Left lung (tissue), 10 donors: ENCODE measurements around the gene CFAP58. TPM values are rescaled to one million over a fixed set of nuclear protein-coding genes. Genes with fewer than 3 reads are reported as not detected.

Experiments
- ATAC-seq: fragments of 200-7000 bp; cut with Tn5 transposase; one replicate; pipeline ENCODE4 v1.9.1; 2020; ENCODE audit warnings: moderate library complexity
- DNase-seq, 4 donors: peaks; one replicate each; pipeline ENCODE4 v3.0.0-alpha.2; 2013 to 2020
- H3K27ac ChIP-seq, 2 donors: fragments of 200-600 bp; sonication (generic) in 1 of 2; one replicate each; pipeline versions ENCODE4 v1.5.0 to v1.8.0; 2020 to 2021
- H3K27me3 ChIP-seq, 2 donors: fragments of 200-600 bp; sonication (generic) in 1 of 2; one replicate each; pipeline versions ENCODE4 v1.5.0 to v1.8.0; 2020 to 2021
- H3K36me3 ChIP-seq, 2 donors: fragments of 200-600 bp; sonication (generic) in 1 of 2; one replicate each; pipeline versions ENCODE4 v1.5.0 to v1.8.0; 2020 to 2021
- H3K4me1 ChIP-seq, 2 donors: fragments of 200-600 bp; one replicate each; pipeline ENCODE4 v1.8.0; 2021
- H3K4me3 ChIP-seq, 2 donors: fragments of 200-600 bp; sonication (generic) in 1 of 2; one replicate each; pipeline versions ENCODE4 v1.5.0 to v1.8.0; 2020 to 2021; ENCODE audit warnings: mild to moderate bottlenecking in 1 of 2
- H3K9me3 ChIP-seq, 2 donors: fragments of 200-600 bp; sonication (generic) in 1 of 2; one replicate each; pipeline versions ENCODE4 v1.5.0 to v1.8.0; 2020 to 2021
- intact Hi-C, 2 donors: fragments of 100-400 bp; cut with DNase I; formaldehyde crosslinking; loops; one replicate each; pipeline versions ENCODE4 v1.11.2 to v1.14.2; 2022
- polyA plus RNA-seq, 6 donors: library from polyadenylated mRNA; unstranded; fragments of 120-200 nt; gene quantifications; one replicate each; pipeline ENCODE4 v1.2.1, GENCODE V29; 2013; ENCODE audit not compliant: insufficient read length in 6 of 6
- total RNA-seq, 2 donors: library from RNA; stranded (reverse); fragmentation: NEBNext Ultra II Directional; extraction: Animal tissue kit (Norgen Biotek cat#: 25700); gene quantifications; one replicate each; pipeline ENCODE4 v1.2.1, GENCODE V29; 2021
- TF ChIP-seq, protein P1 (sequence below), 2 donors: fragments of 200-600 bp; sonication (generic) in 1 of 2; IDR thresholded peaks; one replicate each; pipeline versions ENCODE4 v1.5.0 to v1.8.0; 2021; ENCODE audit warnings: antibody characterized with exemption in 2 of 2
- donor health status: DM: no; HTN: yes; CAD: no.
- donor health status: DM: no; HTN: no; CAD: no.

CFAP58 gene
- total and polyA plus RNA-seq, 8 donors: 0.29 to 2.2 (median 1.6) TPM

DNA sequence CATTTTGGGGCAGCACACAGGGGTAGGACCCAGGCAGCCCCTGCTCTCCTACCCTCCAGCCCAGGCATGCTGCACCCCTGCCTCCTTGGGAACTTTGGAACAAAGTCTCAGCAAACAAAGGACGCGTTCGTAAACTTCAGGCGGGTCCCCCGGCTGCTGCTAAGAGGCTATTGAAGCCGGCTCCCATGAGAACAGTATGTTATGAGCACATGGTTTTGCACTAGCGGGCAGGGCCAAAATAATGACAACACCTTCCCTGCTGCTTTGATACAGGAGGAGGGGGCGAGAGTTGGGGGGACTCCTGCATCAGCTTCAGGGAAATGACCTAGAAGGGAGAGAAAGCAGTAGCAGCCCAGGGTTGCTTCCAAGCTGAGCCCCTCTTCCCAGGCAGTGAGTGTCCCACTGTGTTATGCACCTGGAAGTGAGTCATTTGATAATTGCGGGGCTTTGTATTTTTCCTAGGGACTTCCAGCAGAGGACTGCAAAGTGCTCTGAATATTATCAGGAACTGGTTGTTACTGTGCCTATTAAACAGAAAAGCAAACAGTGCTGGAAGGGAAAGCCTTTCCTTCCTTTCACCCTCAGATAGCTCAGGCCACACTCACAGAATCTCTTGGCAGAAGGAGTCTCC lies 22.3 kb upstream of the CFAP58 start:
- peak in 3 of 4 donors; percentile 30 to 82 (median 51) for DNase-seq
- H3K27ac ChIP-seq: peak overlapping the region; percentile 87 to 100
- peaks cover 71 to 100% of the 10 kb centered on the region in 2 donors for H3K4me1 ChIP-seq
- ATAC-seq: peak; percentile 31
- H3K27me3 ChIP-seq: no peaks in the 10 kb centered on the region
- TF ChIP-seq, protein P1, sequence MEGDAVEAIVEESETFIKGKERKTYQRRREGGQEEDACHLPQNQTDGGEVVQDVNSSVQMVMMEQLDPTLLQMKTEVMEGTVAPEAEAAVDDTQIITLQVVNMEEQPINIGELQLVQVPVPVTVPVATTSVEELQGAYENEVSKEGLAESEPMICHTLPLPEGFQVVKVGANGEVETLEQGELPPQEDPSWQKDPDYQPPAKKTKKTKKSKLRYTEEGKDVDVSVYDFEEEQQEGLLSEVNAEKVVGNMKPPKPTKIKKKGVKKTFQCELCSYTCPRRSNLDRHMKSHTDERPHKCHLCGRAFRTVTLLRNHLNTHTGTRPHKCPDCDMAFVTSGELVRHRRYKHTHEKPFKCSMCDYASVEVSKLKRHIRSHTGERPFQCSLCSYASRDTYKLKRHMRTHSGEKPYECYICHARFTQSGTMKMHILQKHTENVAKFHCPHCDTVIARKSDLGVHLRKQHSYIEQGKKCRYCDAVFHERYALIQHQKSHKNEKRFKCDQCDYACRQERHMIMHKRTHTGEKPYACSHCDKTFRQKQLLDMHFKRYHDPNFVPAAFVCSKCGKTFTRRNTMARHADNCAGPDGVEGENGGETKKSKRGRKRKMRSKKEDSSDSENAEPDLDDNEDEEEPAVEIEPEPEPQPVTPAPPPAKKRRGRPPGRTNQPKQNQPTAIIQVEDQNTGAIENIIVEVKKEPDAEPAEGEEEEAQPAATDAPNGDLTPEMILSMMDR (IDR thresholded peaks at IDR 0.05): no peak
- H3K9me3 ChIP-seq: no peaks in the 10 kb centered on the region
- H3K4me3 ChIP-seq: no peak overlapping the region
- peaks cover 0 to 11% of the 10 kb centered on the region in 2 donors for H3K36me3 ChIP-seq
- intact Hi-C loops: no loop called here

DNA sequence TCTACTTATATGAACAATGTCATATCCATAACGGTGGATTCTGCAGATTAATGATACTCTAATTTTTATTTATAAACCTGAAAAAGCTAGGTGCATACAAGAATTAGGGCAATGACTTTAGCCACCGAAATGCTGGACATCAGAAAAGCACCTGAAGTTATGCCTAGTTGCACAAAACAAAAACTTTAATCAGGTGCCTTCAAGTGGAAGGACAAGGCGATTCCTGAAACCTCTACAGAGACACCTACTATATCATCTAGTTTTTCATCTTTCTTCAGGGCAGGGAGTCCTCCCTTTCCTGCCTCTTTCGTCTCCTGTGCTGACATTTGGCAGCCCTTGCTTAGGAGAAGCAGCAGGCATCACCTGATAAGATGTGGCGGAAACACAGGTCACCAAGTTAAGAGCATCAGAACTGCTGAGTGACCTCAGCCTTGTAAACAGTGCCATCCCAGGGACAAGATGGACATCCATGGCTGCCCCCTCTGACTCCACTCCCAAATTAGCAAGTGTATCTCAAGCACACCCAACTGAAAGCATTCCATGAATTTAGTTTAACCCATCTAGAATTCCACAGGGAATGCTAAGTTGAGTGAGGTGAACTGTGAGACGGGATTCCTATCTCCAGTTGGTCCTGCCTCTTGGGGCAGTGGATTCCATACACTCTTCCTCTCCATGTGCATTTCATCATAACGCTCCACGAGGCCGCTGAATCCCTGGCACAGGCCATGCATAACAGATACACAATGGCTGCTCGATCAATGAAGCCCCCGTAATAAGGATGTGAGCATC lies 21.2 kb upstream of the CFAP58 start:
- Histone ChIP-seq H3K27me3 (no peaks in the 10 kb centered on the region), H3K4me3 (no peak overlapping the region), H3K27ac (peak overlapping the region; percentile 87 to 100), H3K36me3 (peaks cover 0 to 11% of the 10 kb centered on the region in 2 donors), H3K4me1 (peaks cover 65 to 97% of the 10 kb centered on the region in 2 donors), H3K9me3 (no peaks in the 10 kb centered on the region)
- DNase-seq: peak in 1 of 4 donors; percentile 17
- ATAC-seq: no peak
- intact Hi-C loops: no loop called here
- TF ChIP-seq, protein P1 (IDR thresholded peaks at IDR 0.05): no peak

DNA sequence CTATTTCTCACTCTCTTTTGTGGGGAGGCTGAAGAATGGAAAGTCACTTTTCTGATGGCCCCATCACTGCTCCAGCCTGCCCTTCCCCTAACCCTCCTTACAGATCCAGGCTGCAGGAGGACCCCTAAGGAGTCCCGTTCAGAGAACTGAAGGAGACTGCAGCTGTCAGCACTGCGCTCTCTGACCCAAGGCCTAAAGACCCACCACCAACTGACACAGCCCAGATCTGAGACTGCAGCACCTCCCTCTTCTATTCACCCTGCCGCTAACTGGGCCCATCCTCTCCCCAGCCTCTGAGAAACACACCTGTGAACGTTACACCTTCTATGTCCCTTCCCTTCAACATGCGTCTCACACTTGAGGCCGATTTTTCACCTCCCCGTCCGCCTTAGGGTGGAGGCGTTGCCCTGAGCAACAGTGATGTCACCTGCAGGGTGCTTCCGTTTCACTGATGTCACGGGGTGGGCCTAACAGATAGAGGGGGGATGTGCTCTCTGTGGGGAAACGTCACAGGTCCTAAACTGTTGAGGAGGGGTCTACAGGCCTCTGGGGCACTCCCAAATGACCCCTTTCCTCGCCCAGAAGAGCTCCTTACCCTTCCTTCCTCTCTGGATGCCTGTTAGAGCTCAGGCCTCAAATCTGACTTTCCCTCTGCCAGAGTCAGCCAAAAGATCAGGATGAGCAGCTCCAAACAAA lies 20.5 kb upstream of the CFAP58 start:
- Histone ChIP-seq H3K9me3 (no peaks in the 10 kb centered on the region), H3K4me1 (peaks cover 57 to 90% of the 10 kb centered on the region in 2 donors), H3K27ac (peak overlapping the region; percentile 87 to 100), H3K27me3 (no peaks in the 10 kb centered on the region), H3K4me3 (no peak overlapping the region), H3K36me3 (peaks cover 0 to 11% of the 10 kb centered on the region in 2 donors)
- TF ChIP-seq, protein P1 (IDR thresholded peaks at IDR 0.05): no peak
- intact Hi-C loops: no loop called here
- no peak for ATAC-seq
- DNase-seq: peak in 2 of 4 donors; percentile 31 to 63

DNA sequence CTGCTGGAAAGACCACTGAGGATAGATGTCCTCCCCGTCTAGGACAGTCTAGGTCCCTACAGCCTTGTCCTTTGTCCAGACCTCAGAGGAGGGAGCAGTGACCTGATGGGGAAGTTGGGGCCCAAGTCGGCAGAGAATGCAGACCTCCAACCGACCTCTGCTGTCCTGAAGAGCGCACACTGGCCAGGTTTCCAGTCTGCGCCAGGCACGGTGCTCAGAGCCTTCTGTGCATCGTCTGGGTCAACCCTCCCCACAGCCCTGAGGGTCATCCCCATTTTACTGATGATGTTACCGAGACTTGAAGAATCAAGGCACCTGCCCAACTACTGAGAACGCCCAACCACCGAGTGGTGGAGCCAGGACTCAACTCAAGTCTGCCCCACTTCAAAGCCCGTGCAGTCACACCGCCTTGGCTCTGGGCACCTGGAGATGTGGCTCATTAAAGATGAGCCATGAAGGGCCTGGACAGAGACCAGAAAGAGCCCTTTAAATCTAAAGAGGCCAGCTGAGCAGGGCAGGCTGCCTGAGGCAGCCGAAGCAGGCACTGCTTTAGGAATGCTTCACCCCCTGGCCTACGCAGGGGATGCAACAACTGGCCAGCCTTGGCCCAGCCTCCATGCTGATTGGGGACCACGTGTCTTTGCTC lies 19.8 kb upstream of the CFAP58 start:
- DNase-seq (no peak), ATAC-seq (no peak)
- intact Hi-C loops: no loop called here

More for the DNA sequence above, 19.8 kb upstream of the CFAP58 start:
- Histone ChIP-seq H3K36me3 (peaks cover 0 to 11% of the 10 kb centered on the region in 2 donors), H3K27ac (peak overlapping the region in 1 of 2 donors; percentile 100), H3K27me3 (no peaks in the 10 kb centered on the region), H3K4me1 (peaks cover 51 to 83% of the 10 kb centered on the region in 2 donors), H3K9me3 (no peaks in the 10 kb centered on the region), H3K4me3 (no peak overlapping the region)
- TF ChIP-seq, protein P1 (IDR thresholded peaks at IDR 0.05): no peak
